HG03066 (cell line): Measurements from ENCODE around the gene AKR1E2.
A peak's percentile ranks its signal among the peaks of the same experiment; 100 is the strongest.

Experiments
- ATAC-seq: cut with Tn5 transposase; IDR thresholded peaks from one replicate; pipeline ENCODE4 v1.9.1; 2021; ENCODE audit warnings: low read depth; ENCODE audit not compliant: unreplicated experiment

The AKR1E2 gene

GRCh38 chr10:4843525-4844180 is 17.6 kb downstream of the AKR1E2 start:
- ATAC-seq = no peak

DNA sequence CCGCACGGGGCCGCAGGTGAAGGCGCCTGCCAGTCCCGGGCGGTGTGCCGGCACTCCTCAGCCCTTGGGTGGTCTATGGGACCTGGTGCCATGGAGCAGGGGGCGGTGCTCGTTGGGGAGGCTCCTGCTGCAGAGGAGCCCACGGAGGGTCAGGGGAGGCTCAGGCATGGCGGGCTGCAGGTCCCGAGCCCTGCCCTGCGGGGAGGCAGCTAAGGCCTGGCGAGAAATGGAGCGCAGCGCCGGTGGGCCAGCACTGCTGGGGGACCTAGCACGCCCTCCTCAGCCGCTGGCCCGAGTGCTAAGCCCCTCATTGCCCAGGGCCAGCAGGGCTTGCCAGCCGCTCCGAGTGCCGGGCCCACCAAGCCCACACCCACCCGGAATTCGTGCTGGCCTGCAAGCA is 18.9 kb downstream of the AKR1E2 start:
- ATAC-seq = no peak

DNA sequence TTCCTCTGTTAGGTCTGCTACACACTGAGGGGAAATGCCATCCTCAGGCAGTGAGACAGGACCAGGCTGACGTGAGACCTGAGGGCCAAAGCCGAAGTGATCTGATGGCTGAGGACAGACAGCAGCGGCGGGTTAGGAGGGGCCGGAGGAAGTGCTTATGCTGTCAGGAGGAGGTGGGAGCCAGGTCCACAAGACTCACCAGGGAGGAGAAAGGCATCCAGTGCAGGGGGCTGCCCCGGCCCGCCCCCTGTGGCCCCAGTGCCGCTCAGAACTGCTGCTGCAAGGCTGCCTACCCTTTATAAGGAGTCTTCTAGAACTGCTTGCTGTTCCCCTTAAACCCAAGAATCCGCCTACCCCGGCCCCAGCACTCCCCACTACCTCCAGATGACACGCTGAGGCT is 19.8 kb downstream of the AKR1E2 start:
- ATAC-seq = no peak

DNA sequence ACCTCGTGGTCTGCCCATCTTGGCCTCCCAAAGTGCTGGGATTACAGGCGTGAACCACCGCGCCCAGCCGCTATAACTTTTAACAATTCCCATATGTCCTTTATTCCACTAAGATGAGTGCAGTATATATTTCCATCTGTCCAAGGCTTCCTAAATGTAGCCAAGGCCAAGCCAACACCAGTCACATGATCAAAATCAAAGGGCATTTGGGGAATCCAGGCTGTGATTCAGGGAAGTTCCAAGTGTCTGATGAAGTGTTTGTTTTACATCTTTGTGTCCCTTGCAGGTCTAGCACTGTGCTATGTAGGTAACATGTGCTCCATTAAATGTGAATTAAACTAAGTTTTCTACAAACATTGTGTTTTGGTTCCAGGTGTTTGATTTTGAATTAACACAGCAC is 20.8 kb downstream of the AKR1E2 start:
- no peak for ATAC-seq

DNA sequence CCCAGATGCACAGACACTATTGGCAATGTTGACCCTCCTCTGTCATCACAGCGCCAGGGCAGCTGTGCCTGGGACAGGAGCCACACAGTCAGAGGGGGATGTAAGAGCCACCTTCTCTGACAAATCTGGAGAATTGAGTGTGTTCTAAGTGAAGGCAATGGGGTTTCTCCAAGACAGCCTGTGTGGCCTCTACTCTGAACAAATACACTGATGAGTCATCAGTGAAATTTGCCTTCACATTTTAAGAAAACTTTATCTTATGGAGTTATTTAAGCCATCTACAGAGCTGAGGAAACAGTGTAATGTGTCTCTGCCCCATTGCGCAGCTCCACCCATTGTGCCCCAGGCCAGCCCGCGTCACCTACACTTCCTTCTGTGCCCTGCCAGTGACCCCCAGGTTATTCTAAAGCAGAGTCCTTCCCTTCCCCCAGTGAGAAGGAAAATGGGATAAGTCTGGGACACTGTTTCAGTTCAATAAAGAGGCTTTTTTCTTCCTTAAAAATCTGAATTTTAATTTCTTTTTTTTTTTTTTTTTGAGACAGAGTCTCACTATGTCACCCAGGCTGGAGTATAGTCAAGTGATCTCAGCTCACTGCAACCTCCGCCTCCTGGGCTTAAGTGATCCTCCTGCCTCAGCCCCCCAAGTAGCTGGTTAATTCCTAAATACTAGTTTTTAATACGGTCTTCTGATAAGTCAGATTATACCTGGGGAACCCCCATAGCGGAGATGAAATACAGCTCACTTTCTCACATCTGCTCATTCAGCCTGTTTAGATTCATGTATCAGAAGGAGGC is 21.8 kb downstream of the AKR1E2 start:
- no peak for ATAC-seq

- ATAC-seq = no peak
Measured at GRCh38 chr10:4848356-4849041, 22.5 kb downstream of the AKR1E2 start.

- no peak for ATAC-seq
Measured at GRCh38 chr10:4849042-4849402, 23.0 kb downstream of the AKR1E2 start.

- ATAC-seq = peak; percentile 88
Measured at GRCh38 chr10:4849555-4850242, 23.7 kb downstream of the AKR1E2 start.

DNA sequence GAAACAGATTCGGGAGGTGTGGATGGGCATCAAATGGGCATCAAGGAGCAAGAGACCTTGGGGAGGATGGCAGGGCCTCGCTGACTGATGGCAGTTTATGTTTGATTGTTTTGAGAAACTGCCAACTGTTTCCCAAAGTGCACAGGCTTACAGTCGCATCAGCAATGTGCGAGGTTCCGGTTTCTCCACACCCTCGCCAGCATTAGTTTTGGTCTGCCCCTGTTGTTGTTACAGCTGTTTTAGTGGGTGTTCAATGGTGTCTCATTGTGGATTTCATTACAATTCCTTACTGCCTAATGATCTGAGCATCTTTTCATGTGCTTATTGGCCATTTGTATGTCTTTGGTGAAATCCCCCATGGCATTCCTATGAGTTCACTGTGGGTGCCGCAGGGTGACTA is 24.4 kb downstream of the AKR1E2 start:
- ATAC-seq = no peak

- ATAC-seq = no peak
Measured at GRCh38 chr10:4851176-4851575, 25.2 kb downstream of the AKR1E2 start.

- ATAC-seq = no peak
Measured at GRCh38 chr10:4851846-4852245, 25.8 kb downstream of the AKR1E2 start.

DNA sequence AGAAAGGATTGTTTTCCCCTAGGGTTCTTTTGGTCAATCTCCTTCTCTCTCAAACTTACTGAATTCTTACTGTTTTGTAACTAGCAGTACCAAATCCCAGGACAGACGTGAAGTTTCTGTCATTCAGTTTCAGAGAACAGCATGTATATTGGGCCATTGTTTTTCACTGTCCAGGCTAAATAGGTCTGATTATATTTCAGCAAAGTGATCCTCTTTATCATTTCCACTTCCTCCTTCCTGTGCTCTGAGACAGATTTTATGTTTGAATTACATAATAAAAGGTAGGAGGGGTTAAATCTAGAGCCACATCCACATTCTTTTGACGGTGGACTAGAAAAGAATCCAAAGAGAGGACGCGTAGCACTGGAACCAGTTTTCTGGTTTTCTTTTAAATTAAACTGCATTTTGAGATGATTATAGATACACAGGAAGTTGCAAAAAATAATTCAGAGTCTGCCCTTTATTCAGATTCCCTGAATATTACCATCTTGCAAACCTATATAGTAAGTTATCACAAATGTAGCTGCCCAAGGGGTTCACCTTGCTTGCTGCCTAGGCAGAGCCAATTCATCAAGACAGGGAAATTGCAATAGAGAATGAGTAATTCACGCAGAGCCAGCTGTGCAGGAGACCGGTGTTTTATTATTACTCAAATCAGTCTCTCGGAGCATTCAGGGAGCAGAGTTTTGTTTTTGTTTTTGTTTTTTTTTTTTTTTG is 40.1 kb downstream of the AKR1E2 start:
- ATAC-seq = no peak

GRCh38 chr10:4867109-4867519 is 41.1 kb downstream of the AKR1E2 start:
- no peak for ATAC-seq

DNA sequence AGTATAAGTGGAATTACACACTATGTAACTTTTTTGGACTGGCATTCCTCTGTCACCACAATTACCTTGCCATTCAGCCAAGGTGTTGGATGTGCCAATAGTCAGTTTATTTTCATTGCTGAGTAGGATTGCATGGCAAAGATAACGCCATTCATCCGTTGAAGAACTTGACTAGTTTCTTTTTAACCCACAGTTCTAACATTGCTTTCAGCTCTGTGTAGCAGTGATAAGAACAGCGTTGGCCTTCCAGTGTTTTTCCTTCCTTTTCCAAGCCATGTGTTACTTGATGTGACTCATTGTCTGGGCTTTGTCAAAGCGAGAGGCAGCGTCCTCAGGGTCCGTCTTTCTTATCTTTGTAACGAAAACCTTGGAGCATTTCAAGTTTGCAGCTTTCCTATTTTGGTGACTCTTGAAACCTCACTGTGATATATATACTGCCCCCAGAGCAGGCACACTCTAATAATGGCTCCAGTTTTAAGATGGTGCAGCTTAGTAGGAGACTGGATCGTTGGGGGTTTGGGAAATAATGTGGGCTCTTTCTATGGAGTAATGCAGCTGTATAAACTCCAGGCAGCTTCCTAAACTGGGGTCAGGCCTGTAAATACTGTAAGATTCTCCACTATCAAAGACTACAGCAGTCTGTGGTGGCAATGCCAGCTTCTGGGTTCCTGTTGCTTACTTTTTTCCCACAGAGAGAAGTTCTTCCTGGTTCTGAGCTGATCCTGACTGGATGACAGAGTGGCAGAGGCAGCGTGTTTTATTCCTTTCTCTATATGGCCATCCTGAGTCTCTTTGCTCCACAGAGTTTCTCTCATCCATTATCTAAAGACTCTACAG is 41.7 kb downstream of the AKR1E2 start:
- no peak for ATAC-seq

- no peak for ATAC-seq
Measured at GRCh38 chr10:4868357-4868657, 42.3 kb downstream of the AKR1E2 start.

DNA sequence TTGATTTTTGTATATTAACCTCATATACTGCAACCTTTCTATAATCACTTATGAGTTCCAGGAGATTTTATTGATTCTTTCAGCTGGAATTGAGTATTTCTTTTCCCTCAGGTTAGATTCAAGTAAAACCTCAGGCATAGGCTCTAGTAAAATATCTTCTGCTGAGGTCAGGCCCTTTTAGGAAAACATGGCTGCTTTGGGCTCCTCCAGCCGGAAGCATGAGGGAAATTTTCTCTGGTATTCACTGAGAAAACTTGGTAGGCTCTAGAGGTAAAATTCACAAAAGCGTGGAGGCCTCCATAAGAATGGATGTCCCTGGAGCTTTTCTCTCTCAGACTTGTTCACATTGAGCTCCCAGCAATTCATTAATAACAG is 56.7 kb downstream of the AKR1E2 start:
- ATAC-seq = no peak

DNA sequence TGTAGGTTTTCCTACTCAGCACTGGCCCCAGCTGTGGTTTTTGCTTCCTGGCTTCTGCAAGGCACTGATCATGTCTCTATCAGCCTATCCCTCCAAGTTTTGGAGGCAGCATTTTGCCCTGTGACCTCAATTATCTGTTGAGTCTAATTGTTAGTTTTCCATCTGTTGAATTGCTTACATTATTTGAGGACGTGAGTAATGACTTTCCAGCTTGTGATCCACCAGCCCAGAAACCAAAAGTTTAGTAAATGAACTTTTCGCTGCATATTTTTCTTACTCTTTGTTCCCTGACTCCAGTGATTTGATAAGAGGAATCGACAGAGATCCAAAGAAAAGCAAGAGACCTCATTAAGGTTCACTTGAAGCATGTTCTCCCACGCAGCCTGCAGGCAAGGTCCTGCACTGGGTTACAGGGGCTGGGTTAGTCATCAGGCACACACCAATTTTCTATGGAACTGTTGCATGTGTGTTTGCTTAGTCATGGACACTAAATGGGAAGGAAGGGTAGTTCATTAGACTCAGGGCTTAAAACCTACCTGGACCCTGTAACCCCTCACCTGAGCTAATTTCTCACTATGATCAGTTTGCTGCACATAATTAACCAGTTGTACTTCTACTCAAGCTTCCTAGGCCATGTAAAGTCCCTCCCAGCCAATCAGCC is 57.2 kb downstream of the AKR1E2 start:
- ATAC-seq = no peak

DNA sequence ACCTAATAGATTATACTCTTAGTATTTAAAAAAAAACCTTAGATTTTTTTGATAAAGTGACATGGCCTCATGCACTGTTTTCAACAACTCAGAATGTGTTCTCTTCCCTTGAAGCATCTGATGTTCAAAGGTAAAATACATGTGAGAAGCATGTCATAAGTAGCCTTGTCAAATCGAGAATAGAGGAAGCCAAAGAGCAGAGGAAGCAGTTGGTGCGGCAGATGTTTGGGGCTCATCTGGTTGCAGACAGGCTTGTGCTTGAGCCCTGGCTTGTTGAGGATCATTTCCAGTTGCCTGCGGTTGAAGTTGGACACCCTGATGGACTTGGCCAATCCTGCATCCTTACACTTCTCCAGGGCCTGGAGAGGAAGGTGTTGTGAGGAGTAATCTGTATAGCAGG is 59.2 kb downstream of the AKR1E2 start:
- no peak for ATAC-seq

- no peak for ATAC-seq
Measured at GRCh38 chr10:4887501-4887900, 61.5 kb downstream of the AKR1E2 start.
